GM12873 (cell line): ENCODE results near the gene AGGF1.

Source experiments
- TF ChIP-seq, protein P1 (sequence below): IDR thresholded peaks from 2 replicates; pipeline ENCODE4 v1.5.1; 2012; ENCODE audit warnings: low read depth, mild to moderate bottlenecking, moderate library complexity, low read length, control low read depth; ENCODE audit not compliant: insufficient read depth; ENCODE audit errors: missing control alignments

Gene AGGF1

DNA sequence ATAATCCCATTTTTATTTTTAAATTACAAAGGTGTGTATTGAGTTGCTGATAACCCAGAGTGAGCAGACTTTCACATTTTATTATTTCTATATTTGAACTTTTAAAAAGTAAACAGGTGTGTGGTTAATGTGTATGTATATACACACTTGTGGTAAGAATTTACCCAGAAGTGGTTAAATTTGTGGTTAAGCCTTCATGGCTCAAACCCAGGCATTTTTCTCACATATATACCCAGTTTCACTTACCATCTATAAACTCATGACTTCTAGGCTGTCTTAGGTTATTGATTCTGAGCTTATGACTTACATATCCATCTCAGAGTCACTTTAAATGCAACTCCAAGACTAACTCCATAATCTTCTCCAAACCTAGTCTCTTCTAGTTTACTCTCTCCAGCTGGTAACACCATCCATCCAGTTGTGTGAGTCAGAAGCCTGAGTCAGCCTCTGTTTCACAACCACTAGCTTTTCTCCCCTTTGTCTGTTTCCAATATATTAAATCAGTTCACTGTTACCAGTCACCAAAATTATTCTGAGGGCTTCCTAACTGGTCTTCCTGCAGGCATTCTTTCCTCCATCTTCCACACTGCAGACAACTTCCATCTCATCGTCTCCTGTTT lies 36.7 kb downstream of the AGGF1 start:
- TF ChIP-seq, protein P1, sequence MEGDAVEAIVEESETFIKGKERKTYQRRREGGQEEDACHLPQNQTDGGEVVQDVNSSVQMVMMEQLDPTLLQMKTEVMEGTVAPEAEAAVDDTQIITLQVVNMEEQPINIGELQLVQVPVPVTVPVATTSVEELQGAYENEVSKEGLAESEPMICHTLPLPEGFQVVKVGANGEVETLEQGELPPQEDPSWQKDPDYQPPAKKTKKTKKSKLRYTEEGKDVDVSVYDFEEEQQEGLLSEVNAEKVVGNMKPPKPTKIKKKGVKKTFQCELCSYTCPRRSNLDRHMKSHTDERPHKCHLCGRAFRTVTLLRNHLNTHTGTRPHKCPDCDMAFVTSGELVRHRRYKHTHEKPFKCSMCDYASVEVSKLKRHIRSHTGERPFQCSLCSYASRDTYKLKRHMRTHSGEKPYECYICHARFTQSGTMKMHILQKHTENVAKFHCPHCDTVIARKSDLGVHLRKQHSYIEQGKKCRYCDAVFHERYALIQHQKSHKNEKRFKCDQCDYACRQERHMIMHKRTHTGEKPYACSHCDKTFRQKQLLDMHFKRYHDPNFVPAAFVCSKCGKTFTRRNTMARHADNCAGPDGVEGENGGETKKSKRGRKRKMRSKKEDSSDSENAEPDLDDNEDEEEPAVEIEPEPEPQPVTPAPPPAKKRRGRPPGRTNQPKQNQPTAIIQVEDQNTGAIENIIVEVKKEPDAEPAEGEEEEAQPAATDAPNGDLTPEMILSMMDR = no peak

DNA sequence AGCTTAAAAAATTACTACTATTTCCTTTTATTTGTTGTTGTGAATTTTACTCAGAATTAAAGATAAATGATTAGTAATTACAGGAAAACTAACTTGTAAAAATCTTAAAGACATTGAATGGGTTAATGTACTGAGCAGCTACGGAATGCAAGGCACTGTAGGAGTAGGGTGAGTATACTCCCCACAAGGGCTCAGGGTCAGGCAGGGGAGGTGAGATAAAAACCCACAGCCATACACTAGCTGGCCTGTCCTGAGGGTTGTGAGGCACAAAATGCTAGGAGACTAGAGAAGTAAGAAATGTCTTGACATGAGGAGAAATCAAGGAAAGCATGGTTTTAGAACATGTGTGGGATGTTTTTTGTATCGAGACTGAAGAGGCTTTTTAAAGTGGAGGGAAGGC lies 43.5 kb downstream of the AGGF1 start:
- TF ChIP-seq, protein P1 = no peak

DNA sequence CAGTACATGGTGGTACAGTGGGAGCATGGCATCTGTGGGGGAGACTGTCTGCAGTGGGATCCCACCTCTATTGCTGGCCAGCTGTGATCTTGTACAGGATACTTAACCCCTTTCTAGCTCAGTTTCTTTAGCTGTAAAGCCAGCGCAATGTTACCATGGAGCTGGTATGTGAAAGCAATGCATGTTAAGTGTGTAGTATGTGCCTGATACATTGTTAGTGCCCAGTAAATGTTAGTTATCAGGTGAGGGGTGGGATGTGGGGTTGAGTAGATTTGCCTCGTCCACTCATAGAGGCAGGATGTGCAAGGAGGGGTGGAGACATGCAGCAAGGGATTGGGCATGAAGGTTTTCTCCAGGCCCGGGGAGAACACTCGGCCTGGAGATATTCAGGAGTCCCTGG lies 44.5 kb downstream of the AGGF1 start:
- TF ChIP-seq, protein P1 = no peak

DNA sequence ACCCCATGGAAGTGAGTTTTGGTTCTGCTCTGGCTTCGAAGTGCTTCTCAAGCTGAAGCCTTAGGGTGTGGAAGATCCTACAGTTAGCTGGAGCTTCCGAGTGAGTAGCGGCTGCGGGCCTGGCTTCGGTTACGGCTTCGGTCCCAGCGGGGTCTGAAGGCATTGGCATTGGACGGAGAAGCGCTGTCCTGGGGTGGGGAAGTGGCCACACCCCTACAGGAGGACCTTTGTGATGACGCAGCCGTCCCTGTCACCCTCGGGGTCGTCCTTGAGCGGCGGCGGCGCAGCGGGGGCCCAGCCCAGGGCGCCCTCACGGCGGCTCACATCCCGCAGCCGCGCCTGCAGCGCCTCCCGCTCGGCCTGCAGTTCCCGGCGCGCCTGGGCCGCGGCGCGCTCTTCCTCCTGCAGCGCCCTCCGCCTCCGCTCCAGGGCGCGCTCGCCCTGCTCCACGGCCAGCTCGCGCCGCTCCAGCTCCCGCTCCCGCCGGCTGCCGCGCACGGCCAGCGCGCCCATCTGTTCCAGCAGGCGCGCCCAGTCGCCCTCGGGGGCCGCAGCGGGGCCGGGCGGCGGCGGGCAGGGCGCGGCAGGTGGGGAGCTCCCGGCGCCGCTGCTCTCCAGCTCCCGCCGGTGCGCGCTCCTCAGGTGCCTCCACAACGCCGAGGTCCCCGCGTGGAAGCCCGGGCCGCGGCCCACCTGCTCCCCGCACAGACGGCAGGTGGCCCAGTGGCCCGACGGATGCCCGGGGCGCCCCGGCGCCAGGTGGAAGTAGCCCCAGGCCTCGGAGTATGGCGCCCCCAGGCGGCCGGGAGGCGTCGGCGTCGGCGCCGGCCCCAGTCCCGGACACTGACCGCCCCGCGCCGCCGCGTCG lies 47.0 kb downstream of the AGGF1 start:
- TF ChIP-seq, protein P1 = peak; percentile 74

DNA sequence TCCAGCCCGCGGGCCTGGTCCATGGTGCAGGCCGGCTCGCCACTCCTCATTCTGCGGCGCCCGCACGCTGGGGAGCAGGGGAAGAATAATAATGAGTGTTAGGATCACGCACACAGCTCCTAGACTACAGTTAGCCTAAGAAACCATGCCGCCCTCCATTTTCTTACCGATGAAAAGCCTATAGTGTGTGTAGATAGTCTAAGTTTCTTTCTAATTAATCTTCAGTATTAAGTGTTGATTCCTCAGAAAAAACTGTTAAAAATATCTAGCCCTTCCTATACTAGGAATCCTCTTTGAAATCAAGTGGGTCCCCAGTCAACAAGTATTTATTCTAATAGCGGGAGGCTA lies 47.6 kb downstream of the AGGF1 start:
- TF ChIP-seq, protein P1 = no peak

DNA sequence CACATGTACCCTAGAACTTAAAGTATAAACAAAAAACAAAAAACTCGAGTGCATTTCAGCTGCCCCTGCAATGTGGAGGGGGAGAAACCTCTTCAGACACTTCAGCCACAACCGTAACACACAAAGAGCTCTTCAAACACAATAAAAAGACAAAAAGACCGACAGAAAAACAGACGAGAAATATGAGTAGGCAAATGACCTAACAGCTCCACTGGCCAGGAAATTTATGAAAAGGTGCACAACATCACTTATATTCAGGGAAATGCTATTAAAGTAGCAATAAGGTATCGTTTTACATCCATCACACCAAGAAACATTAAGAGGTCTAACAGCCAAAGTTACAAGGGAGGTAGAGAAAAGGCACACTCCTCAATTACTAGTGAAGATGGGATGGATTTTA lies 50.7 kb downstream of the AGGF1 start:
- TF ChIP-seq, protein P1 = no peak

DNA sequence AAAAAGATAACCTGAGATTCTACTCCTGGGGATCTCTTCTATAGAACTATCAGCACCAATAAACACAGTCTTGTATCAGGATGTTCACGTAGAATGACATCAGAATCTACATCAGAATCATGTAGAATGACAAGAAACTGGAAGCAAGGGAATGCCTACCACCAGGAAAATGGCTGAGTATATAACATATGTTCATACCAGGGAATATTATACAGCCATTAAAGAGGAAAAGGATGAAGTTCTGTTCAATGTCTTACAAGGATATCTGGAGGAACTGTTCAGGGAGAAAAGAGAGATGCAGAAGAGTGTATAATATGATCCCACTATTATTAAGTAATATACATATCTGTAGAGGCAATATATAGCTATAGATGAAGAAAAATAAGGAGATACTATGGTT lies 52.1 kb downstream of the AGGF1 start:
- TF ChIP-seq, protein P1 = no peak
